Measurements from ENCODE around the gene TSTD2. TPM values are rescaled to one million over a fixed set of nuclear protein-coding genes. Genes with fewer than 3 reads are reported as not detected.
A peak's percentile ranks its signal among the peaks of the same experiment; 100 is the strongest.

Gene TSTD2
- total and polyA plus RNA-seq, 8 donors = 7.8 to 16.8 (median 10.0) TPM

DNA sequence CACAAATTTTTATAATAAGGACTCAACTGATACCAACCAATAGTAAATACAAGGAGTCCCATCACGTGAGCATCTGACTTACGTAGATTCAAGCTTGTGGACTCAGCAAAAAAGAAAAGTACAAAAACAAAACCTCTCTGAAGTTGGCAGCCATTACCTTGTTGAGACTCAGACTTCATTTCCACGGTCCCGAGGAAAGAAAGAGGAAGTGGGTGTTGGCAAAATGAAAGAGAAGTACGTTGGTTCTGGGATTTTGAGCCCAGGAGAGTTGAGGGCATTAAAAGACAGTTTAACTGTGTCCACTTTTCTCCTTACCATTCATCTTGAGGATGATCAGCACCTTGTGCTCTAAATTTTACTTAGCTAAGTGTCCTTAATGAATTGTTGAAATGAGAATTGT lies 27.2 kb upstream of the TSTD2 start:
- Histone ChIP-seq H3K36me3 (peaks cover 3 to 68% (median 23%) of the 10 kb centered on the region in 3 donors), H3K4me3 (no peak overlapping the region), H3K27ac (no peak overlapping the region), H3K4me1 (no peaks in the 10 kb centered on the region), H3K27me3 (no peaks in the 10 kb centered on the region), H3K9me3 (no peaks in the 10 kb centered on the region)
- intact Hi-C loops (cut with DNase I) = no loop called here
- DNase-seq (no peak), ATAC-seq (peak in 2 of 4 donors; percentile 20 to 32), FAIRE-seq (no peak)
- WGBS, 2 donors = 85 to 88% methylated on average over 5 of the region's 5 CpGs
- no peak for TF ChIP-seq CTCF (IDR thresholded peaks at IDR 0.05)

GRCh38 chr9:97659771-97660170 lies 26.6 kb upstream of the TSTD2 start:
- H3K27ac ChIP-seq = no peak overlapping the region
- no peak for TF ChIP-seq CTCF (IDR thresholded peaks at IDR 0.05)
- WGBS, 2 donors = 90 to 91% methylated on average over 3 of the region's 3 CpGs

GRCh38 chr9:97658707-97659106 lies 25.5 kb upstream of the TSTD2 start:
- H3K36me3 ChIP-seq = peaks cover 3 to 70% (median 17%) of the 10 kb centered on the region in 3 donors
- H3K4me3 ChIP-seq = no peak overlapping the region

More at GRCh38 chr9:97659771-97660170, 26.6 kb upstream of the TSTD2 start:
- H3K9me3 ChIP-seq = no peaks in the 10 kb centered on the region
- FAIRE-seq (no peak), DNase-seq (no peak), ATAC-seq (no peak)
- intact Hi-C loops (cut with DNase I) = no loop called here
- H3K27me3 ChIP-seq = no peaks in the 10 kb centered on the region
- no peak overlapping the region for H3K4me3 ChIP-seq
- no peaks in the 10 kb centered on the region for H3K4me1 ChIP-seq
- peaks cover 3 to 68% (median 23%) of the 10 kb centered on the region in 3 donors for H3K36me3 ChIP-seq

DNA sequence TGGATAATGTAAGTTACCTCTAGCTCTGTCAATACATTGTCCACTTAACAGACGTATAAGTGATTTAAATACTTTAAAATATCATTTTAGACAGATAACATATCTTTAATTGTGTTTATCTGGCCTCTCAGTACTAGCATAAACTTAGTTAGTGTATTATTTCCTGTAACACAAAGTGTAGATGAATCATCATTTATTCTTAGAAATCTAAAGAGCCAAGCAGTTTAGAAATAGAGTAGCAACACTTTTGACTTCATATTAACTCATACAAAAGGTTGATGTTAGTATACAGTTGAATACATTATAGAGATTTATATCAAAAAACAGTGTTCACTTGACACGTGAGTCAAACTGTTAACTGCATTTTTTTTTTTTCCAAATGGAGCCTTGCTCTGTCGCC lies 18.5 kb upstream of the TSTD2 start:
- H3K27ac ChIP-seq = no peak overlapping the region
- no peak for DNase-seq
- TF ChIP-seq CTCF (IDR thresholded peaks at IDR 0.05) = no peak
- WGBS, 2 donors = 80 to 81% methylated on average over 3 of the region's 3 CpGs
- H3K36me3 ChIP-seq = peaks cover 4 to 65% (median 5%) of the 10 kb centered on the region in 3 donors
- no peak overlapping the region for H3K4me3 ChIP-seq
- no peaks in the 10 kb centered on the region for H3K9me3 ChIP-seq
- no peak for FAIRE-seq
- no peaks in the 10 kb centered on the region for H3K27me3 ChIP-seq
- intact Hi-C loops (cut with DNase I) = no loop called here
- no peaks in the 10 kb centered on the region for H3K4me1 ChIP-seq
- no peak for ATAC-seq

More at GRCh38 chr9:97658707-97659106, 25.5 kb upstream of the TSTD2 start:
- H3K27me3 ChIP-seq = no peaks in the 10 kb centered on the region
- WGBS, 2 donors = 57 to 59% methylated on average over 1 of the region's 1 CpG
- no peak for TF ChIP-seq CTCF (IDR thresholded peaks at IDR 0.05)
- ATAC-seq = no peak
- FAIRE-seq = no peak
- no peaks in the 10 kb centered on the region for H3K9me3 ChIP-seq
- DNase-seq = no peak
- H3K4me1 ChIP-seq = no peaks in the 10 kb centered on the region
- intact Hi-C loops (cut with DNase I) = no loop called here
- H3K27ac ChIP-seq = no peak overlapping the region

- Histone ChIP-seq H3K4me3 (no peak overlapping the region), H3K27ac (no peak overlapping the region), H3K36me3 (peaks cover 4 to 49% (median 10%) of the 10 kb centered on the region in 3 donors), H3K27me3 (no peaks in the 10 kb centered on the region), H3K4me1 (no peaks in the 10 kb centered on the region), H3K9me3 (no peaks in the 10 kb centered on the region)
- intact Hi-C loops (cut with DNase I) = no loop called here
- DNase-seq = no peak
- WGBS, 2 donors = 85 to 88% methylated on average over 5 of the region's 5 CpGs
- TF ChIP-seq CTCF (IDR thresholded peaks at IDR 0.05) = no peak
- no peak for FAIRE-seq
- ATAC-seq = no peak
Observed at GRCh38 chr9:97647996-97648395, 14.8 kb upstream of the TSTD2 start.
